Measurements from ENCODE around the gene CAMTA1. TPM values are rescaled to one million over a fixed set of nuclear protein-coding genes. Genes with fewer than 3 reads are reported as not detected.

Gene CAMTA1
- total RNA-seq, 1 donor from 2014 or later: 62.9 TPM

DNA sequence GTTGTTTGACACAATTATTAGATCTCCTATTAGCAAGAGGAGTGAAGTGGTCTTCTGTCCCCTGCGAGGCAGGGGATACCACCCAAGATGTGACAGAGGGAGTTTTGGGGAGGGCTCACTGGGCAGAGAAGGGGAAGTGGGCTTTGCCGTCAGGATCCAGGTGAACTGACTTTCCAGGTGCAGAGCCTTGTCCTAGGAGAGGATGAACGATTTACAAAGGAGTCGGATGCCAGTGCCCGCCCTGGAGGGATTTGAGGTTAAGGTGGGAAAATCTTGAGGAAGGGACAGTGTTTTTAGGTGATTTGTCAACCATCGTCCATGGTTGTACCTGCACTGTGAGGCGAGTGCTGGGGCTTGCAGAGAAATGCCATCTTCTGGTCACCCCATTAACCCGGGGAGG is 201.0 kb downstream of the CAMTA1 start:
- intact Hi-C loops (cut with DNase I): no loop called here
- Histone ChIP-seq H3K4me3 (no peak overlapping the region), H3K36me3 (no peaks in the 10 kb centered on the region), H3K27me3 (no peaks in the 10 kb centered on the region), H3K9me3 (no peaks in the 10 kb centered on the region), H3K4me1 (no peaks in the 10 kb centered on the region), H3K27ac (no peak overlapping the region)
- no peak for DNase-seq (ENCODE audit: extremely low spot score in 2 of 2)
- TF ChIP-seq POLR2AphosphoS5 (IDR thresholded peaks at IDR 0.05; ENCODE audit: insufficient read depth in 1 of 2, low read depth in 1 of 2): no peak
- TF ChIP-seq, protein P1, sequence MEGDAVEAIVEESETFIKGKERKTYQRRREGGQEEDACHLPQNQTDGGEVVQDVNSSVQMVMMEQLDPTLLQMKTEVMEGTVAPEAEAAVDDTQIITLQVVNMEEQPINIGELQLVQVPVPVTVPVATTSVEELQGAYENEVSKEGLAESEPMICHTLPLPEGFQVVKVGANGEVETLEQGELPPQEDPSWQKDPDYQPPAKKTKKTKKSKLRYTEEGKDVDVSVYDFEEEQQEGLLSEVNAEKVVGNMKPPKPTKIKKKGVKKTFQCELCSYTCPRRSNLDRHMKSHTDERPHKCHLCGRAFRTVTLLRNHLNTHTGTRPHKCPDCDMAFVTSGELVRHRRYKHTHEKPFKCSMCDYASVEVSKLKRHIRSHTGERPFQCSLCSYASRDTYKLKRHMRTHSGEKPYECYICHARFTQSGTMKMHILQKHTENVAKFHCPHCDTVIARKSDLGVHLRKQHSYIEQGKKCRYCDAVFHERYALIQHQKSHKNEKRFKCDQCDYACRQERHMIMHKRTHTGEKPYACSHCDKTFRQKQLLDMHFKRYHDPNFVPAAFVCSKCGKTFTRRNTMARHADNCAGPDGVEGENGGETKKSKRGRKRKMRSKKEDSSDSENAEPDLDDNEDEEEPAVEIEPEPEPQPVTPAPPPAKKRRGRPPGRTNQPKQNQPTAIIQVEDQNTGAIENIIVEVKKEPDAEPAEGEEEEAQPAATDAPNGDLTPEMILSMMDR (IDR thresholded peaks at IDR 0.05): no peak
- TF ChIP-seq POLR2A (IDR thresholded peaks at IDR 0.05): no peak

DNA sequence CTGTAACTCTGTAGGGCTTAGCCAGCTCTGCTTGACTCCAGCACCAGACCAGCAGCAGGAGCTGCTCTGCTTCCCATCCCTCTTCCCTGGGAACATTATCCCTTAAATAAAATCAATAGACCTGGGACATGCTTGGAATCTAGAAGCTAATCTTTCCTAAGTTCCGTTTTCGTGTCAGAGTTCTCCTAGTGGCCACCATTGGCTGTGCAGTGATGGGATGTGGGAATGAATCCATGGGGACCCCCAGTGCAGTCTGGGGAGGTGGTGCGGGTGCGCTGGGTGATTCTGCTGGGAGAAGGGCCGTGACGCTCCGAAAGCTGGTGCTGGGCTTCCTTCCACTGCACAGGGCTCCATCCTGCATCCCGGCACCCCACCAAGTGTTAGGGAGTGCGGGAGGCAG is 202.7 kb downstream of the CAMTA1 start:
- DNase-seq (ENCODE audit: extremely low spot score in 2 of 2): no peak
- no peak overlapping the region for H3K27ac ChIP-seq
- no peaks in the 10 kb centered on the region for H3K27me3 ChIP-seq
- H3K36me3 ChIP-seq: no peaks in the 10 kb centered on the region
- intact Hi-C loops (cut with DNase I): no loop called here
- no peaks in the 10 kb centered on the region for H3K4me1 ChIP-seq
- TF ChIP-seq, protein P1 (IDR thresholded peaks at IDR 0.05): no peak
- no peak for TF ChIP-seq POLR2AphosphoS5 (IDR thresholded peaks at IDR 0.05; ENCODE audit: insufficient read depth in 1 of 2, low read depth in 1 of 2)
- TF ChIP-seq POLR2A (IDR thresholded peaks at IDR 0.05): no peak
- H3K4me3 ChIP-seq: no peak overlapping the region
- no peaks in the 10 kb centered on the region for H3K9me3 ChIP-seq

DNA sequence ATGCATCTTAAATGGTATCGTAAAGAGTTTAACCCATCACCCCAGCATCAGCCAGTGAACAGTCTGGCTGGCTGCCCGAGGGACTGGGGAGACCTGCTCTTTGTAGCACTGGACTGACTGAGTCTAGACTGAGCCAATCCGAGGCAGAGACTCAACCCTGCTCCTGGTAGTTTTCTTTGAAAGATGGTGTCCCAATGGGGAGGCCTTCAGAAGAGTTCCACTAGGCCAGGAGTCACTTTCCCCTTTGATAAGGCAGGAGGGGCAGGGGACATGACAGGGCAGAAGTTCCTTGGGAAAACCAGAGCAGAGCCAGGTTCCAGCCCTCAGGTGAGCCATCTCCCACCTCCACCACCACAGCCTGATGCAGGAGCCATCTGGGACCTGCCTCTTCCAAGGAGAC is 203.5 kb downstream of the CAMTA1 start:
- TF ChIP-seq POLR2AphosphoS5 (IDR thresholded peaks at IDR 0.05; ENCODE audit: insufficient read depth in 1 of 2, low read depth in 1 of 2) (no peak), POLR2A (IDR thresholded peaks at IDR 0.05) (no peak)
- TF ChIP-seq, protein P1 (IDR thresholded peaks at IDR 0.05): no peak
- H3K27ac ChIP-seq: no peak overlapping the region
- H3K36me3 ChIP-seq: no peaks in the 10 kb centered on the region
- no peaks in the 10 kb centered on the region for H3K9me3 ChIP-seq
- DNase-seq (ENCODE audit: extremely low spot score in 2 of 2): no peak
- H3K4me1 ChIP-seq: no peaks in the 10 kb centered on the region
- no peak overlapping the region for H3K4me3 ChIP-seq
- H3K27me3 ChIP-seq: no peaks in the 10 kb centered on the region
- intact Hi-C loops (cut with DNase I): no loop called here

DNA sequence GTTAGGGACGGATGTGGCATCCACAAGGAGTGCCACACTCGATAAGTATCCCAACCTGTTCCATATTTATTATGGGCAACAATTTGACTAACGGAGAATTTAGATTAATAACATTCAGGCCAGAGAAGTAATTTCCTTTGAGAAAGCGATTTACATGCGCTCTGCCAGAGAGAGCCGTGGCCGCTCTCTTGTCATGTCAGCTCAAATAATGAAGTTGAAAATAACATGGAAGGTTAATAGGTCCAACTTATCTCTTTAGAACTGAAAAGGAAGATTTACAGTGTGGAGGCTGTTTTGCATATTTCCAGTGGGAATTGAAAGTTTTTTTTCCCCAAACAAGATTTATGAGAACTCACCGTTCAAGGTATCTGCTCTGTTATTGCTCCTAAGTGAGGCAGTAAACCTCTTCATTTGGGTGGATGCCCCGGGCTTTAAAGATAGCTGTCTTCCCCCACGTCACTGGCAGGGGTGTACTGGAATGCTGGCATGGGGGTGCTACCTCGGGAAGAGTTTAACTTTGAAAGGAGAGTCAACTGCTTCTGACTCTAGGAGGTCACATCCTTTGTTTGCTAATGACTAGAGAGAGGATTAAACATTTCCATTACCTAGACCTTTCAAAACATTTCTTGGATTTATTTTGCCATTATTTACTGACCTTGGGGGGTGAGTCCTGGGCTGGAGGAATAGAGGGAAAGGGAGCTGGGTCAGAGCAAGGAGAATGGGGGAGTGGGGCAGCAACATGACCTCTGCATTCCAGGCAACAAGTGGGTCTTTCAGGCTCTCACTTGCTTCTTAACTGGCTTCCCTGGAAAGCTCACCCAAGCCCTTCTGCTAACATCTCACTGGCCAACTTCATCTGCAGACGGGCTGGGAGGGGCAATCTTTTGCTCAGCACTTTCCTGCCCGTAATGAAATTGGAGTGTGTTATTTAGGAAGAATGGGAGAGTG is 204.2 kb downstream of the CAMTA1 start:
- no peak overlapping the region for H3K4me3 ChIP-seq

More for the DNA sequence above, 204.2 kb downstream of the CAMTA1 start:
- Histone ChIP-seq H3K9me3 (no peaks in the 10 kb centered on the region), H3K27ac (no peak overlapping the region), H3K27me3 (no peaks in the 10 kb centered on the region), H3K4me1 (no peaks in the 10 kb centered on the region), H3K36me3 (no peaks in the 10 kb centered on the region)
- TF ChIP-seq POLR2AphosphoS5 (IDR thresholded peaks at IDR 0.05; ENCODE audit: insufficient read depth in 1 of 2, low read depth in 1 of 2) (no peak), POLR2A (IDR thresholded peaks at IDR 0.05) (no peak)
- TF ChIP-seq, protein P1 (IDR thresholded peaks at IDR 0.05): no peak
- no peak for DNase-seq (ENCODE audit: extremely low spot score in 2 of 2)
- intact Hi-C loops (cut with DNase I): no loop called here
